NB4 (cell line): Measurements from ENCODE around the gene RS1.

Experiments used
- POLR2A ChIP-seq: IDR thresholded peaks from 2 replicates; pipeline ENCODE4 v1.6.1; 2011; ENCODE audit warnings: mild to moderate bottlenecking; ENCODE audit not compliant: insufficient read length; ENCODE audit errors: extremely low read depth
- TF ChIP-seq, protein P1 (sequence below): IDR thresholded peaks from one replicate; pipeline ENCODE4 v1.5.1; 2012; ENCODE audit warnings: low read depth, low read length

DNA sequence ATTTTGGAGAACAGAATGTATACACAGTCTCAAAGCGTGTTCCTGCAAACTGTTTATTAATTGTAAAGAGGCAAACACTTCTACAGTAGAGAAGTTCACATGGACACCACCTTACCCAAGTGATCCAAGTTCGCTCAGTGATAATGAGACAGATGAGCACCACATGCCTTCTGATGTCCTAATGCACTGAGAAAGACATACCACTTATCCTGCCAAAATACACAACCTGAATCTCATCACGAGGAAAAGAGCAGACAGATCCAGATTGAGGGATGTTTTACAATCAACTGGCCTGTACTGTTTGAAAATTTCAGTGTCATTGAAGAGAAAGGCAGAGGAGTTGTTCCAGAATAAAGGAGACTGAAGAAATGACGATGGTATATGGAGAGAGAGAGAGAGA lies 47.9 kb upstream of the RS1 start:
- TF ChIP-seq, protein P1, sequence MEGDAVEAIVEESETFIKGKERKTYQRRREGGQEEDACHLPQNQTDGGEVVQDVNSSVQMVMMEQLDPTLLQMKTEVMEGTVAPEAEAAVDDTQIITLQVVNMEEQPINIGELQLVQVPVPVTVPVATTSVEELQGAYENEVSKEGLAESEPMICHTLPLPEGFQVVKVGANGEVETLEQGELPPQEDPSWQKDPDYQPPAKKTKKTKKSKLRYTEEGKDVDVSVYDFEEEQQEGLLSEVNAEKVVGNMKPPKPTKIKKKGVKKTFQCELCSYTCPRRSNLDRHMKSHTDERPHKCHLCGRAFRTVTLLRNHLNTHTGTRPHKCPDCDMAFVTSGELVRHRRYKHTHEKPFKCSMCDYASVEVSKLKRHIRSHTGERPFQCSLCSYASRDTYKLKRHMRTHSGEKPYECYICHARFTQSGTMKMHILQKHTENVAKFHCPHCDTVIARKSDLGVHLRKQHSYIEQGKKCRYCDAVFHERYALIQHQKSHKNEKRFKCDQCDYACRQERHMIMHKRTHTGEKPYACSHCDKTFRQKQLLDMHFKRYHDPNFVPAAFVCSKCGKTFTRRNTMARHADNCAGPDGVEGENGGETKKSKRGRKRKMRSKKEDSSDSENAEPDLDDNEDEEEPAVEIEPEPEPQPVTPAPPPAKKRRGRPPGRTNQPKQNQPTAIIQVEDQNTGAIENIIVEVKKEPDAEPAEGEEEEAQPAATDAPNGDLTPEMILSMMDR = no peak
- TF ChIP-seq POLR2A = no peak
